HCT116 (cell line): ENCODE measurements around the gene SLC1A1. TPM values are rescaled to one million over a fixed set of nuclear protein-coding genes. Genes with fewer than 3 reads are reported as not detected.

Experiments
- ATAC-seq: fragments of 200-7000 bp; cut with Tn5 transposase; 2 replicates; pipeline ENCODE4 v1.9.1; 2020; ENCODE audit warnings: mild to moderate bottlenecking, moderate library complexity
- BruUV-seq: library from RNA; stranded (reverse); fragments of 400-500 nt; replicated peaks from 2 replicates; lab custom pipeline; 2021; lab: Mats Ljungman, UMichigan
- CTCF ChIA-PET: fragments of 300-600 bp; sonication (Branson Sonifier 250); formaldehyde crosslinking; loops from one replicate; lab custom pipeline; 2021; ENCODE audit warnings: antibody characterized with exemption; lab: Charles Lee
- POLR2A ChIA-PET: fragments of 300-600, 350-600 bp; sonication (Branson Sonifier 250); formaldehyde crosslinking; loops from one replicate; lab custom pipeline; 2021; ENCODE audit warnings: antibody characterized with exemption; lab: Charles Lee
- RAD21 ChIA-PET, 2 experiments: fragments of 300-600 bp; sonication (Branson Sonifier 250); formaldehyde crosslinking; loops; one replicate each; lab custom pipeline; 2023; ENCODE audit warnings: low total read pairs in 2 of 2; ENCODE audit not compliant: uncharacterized antibody in 2 of 2, unreplicated experiment in 2 of 2, low non-redundant PET in 1 of 2; lab: Charles Lee
- DNase-seq: peaks from one replicate; pipeline ENCODE4 v3.0.0-alpha.2; 2010; ENCODE audit warnings: low read depth, low spot score
- H2AFZ ChIP-seq: fragments of 200-600 bp; shearing (Covaris generic), sonication (generic); 2 replicates; pipeline ENCODE4 v1.6.1; 2017; ENCODE audit warnings: low read depth, mixed run types, mixed read lengths, antibody characterized with exemption, low read length; ENCODE audit not compliant: poor library complexity, severe bottlenecking
- H3K27ac ChIP-seq: 2 replicates; pipeline ENCODE4 v1.5.1; 2012; ENCODE audit warnings: low read depth, low read length
- H3K27me3 ChIP-seq: fragments of 200-600 bp; sonication (generic); 2 replicates; pipeline ENCODE4 v1.6.1; 2016; ENCODE audit warnings: mixed run types, low read length, mixed read lengths; ENCODE audit not compliant: insufficient read depth
- H3K36me3 ChIP-seq, 2 experiments: fragments of 200-500 bp in 1 of 2; fragments of 200-600 bp in 1 of 2; sonication (Bioruptor generic) in 1 of 2; sonication (generic) in 1 of 2; 2 replicates each; pipeline versions ENCODE4 v1.5.1 to v1.6.1; 2014 to 2016; ENCODE audit warnings: low read length in 2 of 2, inconsistent platforms in 1 of 2, mixed read lengths in 1 of 2, mixed run types in 1 of 2; ENCODE audit not compliant: insufficient read depth in 2 of 2, control insufficient read depth in 1 of 2
- H3K4me1 ChIP-seq, 2 experiments: fragments of 200-600 bp in 1 of 2; sonication (generic) in 1 of 2; 2 replicates each; pipeline versions ENCODE4 v1.5.1 to v1.6.1; 2012 to 2017; ENCODE audit warnings: low read length in 2 of 2, inconsistent platforms in 1 of 2, mild to moderate bottlenecking in 1 of 2, mixed read lengths in 1 of 2, mixed run types in 1 of 2, moderate library complexity in 1 of 2; ENCODE audit not compliant: insufficient read depth in 2 of 2, control insufficient read depth in 1 of 2
- H3K4me2 ChIP-seq: fragments of 200-600 bp; sonication (generic); 2 replicates; pipeline ENCODE4 v1.6.1; 2017; ENCODE audit warnings: mixed run types, low read length, mixed read lengths
- H3K4me3 ChIP-seq, 2 experiments: fragments of 200-600 bp in 1 of 2; sonication (generic) in 1 of 2; replicated peaks in 1 of 2; 2 replicates each; pipeline ENCODE4 v1.5.1; 2011 to 2016; ENCODE audit warnings: low read length in 2 of 2, control low read depth in 1 of 2, low read depth in 1 of 2, mild to moderate bottlenecking in 1 of 2, mixed read lengths in 1 of 2, mixed run types in 1 of 2
- H3K79me2 ChIP-seq: fragments of 200-600 bp; sonication (generic); 2 replicates; pipeline ENCODE4 v1.6.1; 2017; ENCODE audit warnings: mild to moderate bottlenecking, mixed run types, low read length, moderate library complexity, mixed read lengths; ENCODE audit not compliant: insufficient read depth
- H3K9ac ChIP-seq: fragments of 200-600 bp; sonication (generic); 2 replicates; pipeline ENCODE4 v1.6.1; 2016; ENCODE audit warnings: low read length, mixed read lengths
- H3K9me2 ChIP-seq: fragments of 200-600 bp; sonication (generic), shearing (Covaris generic); 2 replicates; pipeline ENCODE4 v1.6.1; 2017; ENCODE audit warnings: mixed run types, mild to moderate bottlenecking, moderate library complexity; ENCODE audit not compliant: insufficient read depth
- H3K9me3 ChIP-seq, 2 experiments: fragments of 200-500 bp in 1 of 2; fragments of 200-600 bp in 1 of 2; sonication (Bioruptor generic) in 1 of 2; sonication (generic) in 1 of 2; 2 replicates each; pipeline ENCODE4 v1.6.1; 2014 to 2017; ENCODE audit warnings: low read length in 2 of 2, mixed read lengths in 2 of 2, inconsistent platforms in 1 of 2, low read depth in 1 of 2, mild to moderate bottlenecking in 1 of 2, mixed run types in 1 of 2, moderate library complexity in 1 of 2; ENCODE audit not compliant: control insufficient read depth in 1 of 2, insufficient read depth in 1 of 2
- H4K20me1 ChIP-seq: fragments of 200-600 bp; sonication (generic), shearing (Covaris generic); 2 replicates; pipeline ENCODE4 v1.6.1; 2017; ENCODE audit warnings: mixed run types, mild to moderate bottlenecking, moderate library complexity; ENCODE audit not compliant: insufficient read depth
- ATF3 ChIP-seq: IDR thresholded peaks from 2 replicates; pipeline ENCODE4 v1.6.1; 2012
- CBX3 ChIP-seq: IDR thresholded peaks from 2 replicates; pipeline ENCODE4 v1.6.1; 2012; ENCODE audit warnings: low read depth
- CEBPB ChIP-seq: IDR thresholded peaks from 2 replicates; pipeline ENCODE4 v1.6.1; 2012; ENCODE audit warnings: low read depth
- CTCF ChIP-seq, 3 experiments: fragments of 200-600 bp in 1 of 3; sonication (generic) in 1 of 3; IDR thresholded peaks in 2 of 3; conservative IDR thresholded peaks in 1 of 3; 2 replicates each; pipeline ENCODE4 v1.5.1; 2012 to 2017; ENCODE audit warnings: low read depth in 2 of 3, low read length in 2 of 3, antibody characterized with exemption in 1 of 3, borderline replicate concordance in 1 of 3, control low read depth in 1 of 3, mild to moderate bottlenecking in 1 of 3, mixed read lengths in 1 of 3, mixed run types in 1 of 3, moderate library complexity in 1 of 3; ENCODE audit not compliant: insufficient read depth in 1 of 3
- EGR1 ChIP-seq: IDR thresholded peaks from 2 replicates; pipeline ENCODE4 v1.6.1; 2012; ENCODE audit warnings: low read depth
- ELF1 ChIP-seq: IDR thresholded peaks from 2 replicates; pipeline ENCODE4 v1.6.1; 2012; ENCODE audit warnings: low read depth, borderline replicate concordance
- EZH2 ChIP-seq: fragments of 200-600 bp; sonication (generic); IDR thresholded peaks from 2 replicates; pipeline ENCODE4 v1.6.1; 2017; ENCODE audit warnings: antibody characterized with exemption, mixed run types
- FOSL1 ChIP-seq: IDR thresholded peaks from 2 replicates; pipeline ENCODE4 v1.6.1; 2012; ENCODE audit warnings: low read depth
- MAX ChIP-seq: IDR thresholded peaks from 2 replicates; pipeline ENCODE4 v1.6.1; 2012
- POLR2A ChIP-seq: IDR thresholded peaks from 2 replicates; pipeline ENCODE4 v1.7.0; 2011; ENCODE audit warnings: borderline replicate concordance; ENCODE audit not compliant: insufficient read depth, insufficient read length; ENCODE audit errors: extremely low read depth
- POLR2AphosphoS5 ChIP-seq: IDR thresholded peaks from 2 replicates; pipeline ENCODE4 v1.6.1; 2011; ENCODE audit warnings: mild to moderate bottlenecking, low read depth, low read length, moderate library complexity
- RAD21 ChIP-seq: IDR thresholded peaks from 2 replicates; pipeline ENCODE4 v1.6.1; 2012; ENCODE audit warnings: low read depth, mild to moderate bottlenecking
- REST ChIP-seq: IDR thresholded peaks from 2 replicates; pipeline ENCODE4 v1.6.1; 2012; ENCODE audit warnings: low read depth
- SIN3A ChIP-seq: IDR thresholded peaks from 2 replicates; pipeline ENCODE4 v1.6.1; 2012; ENCODE audit warnings: low read depth
- SP1 ChIP-seq: IDR thresholded peaks from 2 replicates; pipeline ENCODE4 v1.6.1; 2012; ENCODE audit warnings: low read depth
- TCF7L2 ChIP-seq: IDR thresholded peaks from 2 replicates; pipeline ENCODE4 v1.7.0; 2011; ENCODE audit warnings: borderline replicate concordance, inconsistent platforms; ENCODE audit not compliant: insufficient read depth, insufficient read length; ENCODE audit errors: extremely low read depth
- YY1 ChIP-seq: IDR thresholded peaks from 2 replicates; pipeline ENCODE4 v1.6.1; 2011; ENCODE audit warnings: low read length, low read depth, moderate library complexity, mild to moderate bottlenecking; ENCODE audit not compliant: insufficient replicate concordance; ENCODE audit errors: extremely low read depth
- ZBTB33 ChIP-seq: IDR thresholded peaks from 2 replicates; pipeline ENCODE4 v1.6.1; 2011; ENCODE audit warnings: mild to moderate bottlenecking, low read length, moderate library complexity; ENCODE audit not compliant: insufficient replicate concordance; ENCODE audit errors: extremely low read depth
- ZNF274 ChIP-seq: fragments of 200-500 bp; sonication (Bioruptor generic); IDR thresholded peaks from 2 replicates; pipeline ENCODE4 v1.6.1; 2014; ENCODE audit warnings: mild to moderate bottlenecking, low read depth, low read length, inconsistent platforms
- intact Hi-C: fragments of 100-400 bp; cut with micrococcal nuclease; formaldehyde crosslinking; loops from 2 replicates; pipeline ENCODE4 v1.10.0; 2022
- total RNA-seq: library from RNA; stranded (reverse); gene quantifications from one replicate; pipeline ENCODE4 v1.2.1, GENCODE V29; 2021; ENCODE audit not compliant: unreplicated experiment

Gene SLC1A1
- total RNA-seq, 1 experiment from 2014 or later, result 6.8 TPM

GRCh38 chr9:4572184-4572826, 82.0 kb downstream of the SLC1A1 start:
- H3K79me2 ChIP-seq, result no peaks in the 10 kb centered on the region
- intact Hi-C loops, result no loop called here
- no peak overlapping the region for H3K4me3 ChIP-seq
- no peak for ATAC-seq
- no peaks in the 10 kb centered on the region for H3K27me3 ChIP-seq
- no peak overlapping the region for H2AFZ ChIP-seq
- no peak overlapping the region for H3K27ac ChIP-seq
- H3K9me3 ChIP-seq, result no peaks in the 10 kb centered on the region
- ChIA-PET CTCF (no interaction called here), RAD21 (no interaction called here), POLR2A (no interaction called here)
- no peaks in the 10 kb centered on the region for H3K4me1 ChIP-seq
- TF ChIP-seq MAX (no peak), CEBPB (no peak), EGR1 (no peak), RAD21 (no peak), ATF3 (no peak), SIN3A (no peak), FOSL1 (no peak), CBX3 (no peak), CTCF (IDR thresholded peaks at IDR 0.05 in 2 of 3, conservative IDR thresholded peaks at IDR 0.05 in 1 of 3; ENCODE audit: borderline replicate concordance in 1 of 3, insufficient read depth in 1 of 3, low read depth in 2 of 3, low read length in 2 of 3) (no peak), ELF1 (no peak), TCF7L2 (no peak), YY1 (no peak), POLR2A (no peak), SP1 (no peak), ZBTB33 (no peak), EZH2 (no peak), REST (no peak), ZNF274 (no peak), POLR2AphosphoS5 (no peak)
- H4K20me1 ChIP-seq, result no peaks in the 10 kb centered on the region
- H3K9me2 ChIP-seq, result no peaks in the 10 kb centered on the region
- no peaks in the 10 kb centered on the region for H3K36me3 ChIP-seq
- no peak overlapping the region for H3K9ac ChIP-seq
- BruUV-seq, result no TSS peak
- H3K4me2 ChIP-seq, result no peak overlapping the region
- DNase-seq, result no peak
